ENCODE results near the gene NACA. TPM values are rescaled to one million over a fixed set of nuclear protein-coding genes. Genes with fewer than 3 reads are reported as not detected.
"Not testable (repeated sequence)": the region's sequence is repeated elsewhere in the genome, so short reads cannot be mapped to it uniquely, and the experiment has no call there.

Gene NACA
- polyA plus RNA-seq, 1 experiment, result 723 TPM

DNA sequence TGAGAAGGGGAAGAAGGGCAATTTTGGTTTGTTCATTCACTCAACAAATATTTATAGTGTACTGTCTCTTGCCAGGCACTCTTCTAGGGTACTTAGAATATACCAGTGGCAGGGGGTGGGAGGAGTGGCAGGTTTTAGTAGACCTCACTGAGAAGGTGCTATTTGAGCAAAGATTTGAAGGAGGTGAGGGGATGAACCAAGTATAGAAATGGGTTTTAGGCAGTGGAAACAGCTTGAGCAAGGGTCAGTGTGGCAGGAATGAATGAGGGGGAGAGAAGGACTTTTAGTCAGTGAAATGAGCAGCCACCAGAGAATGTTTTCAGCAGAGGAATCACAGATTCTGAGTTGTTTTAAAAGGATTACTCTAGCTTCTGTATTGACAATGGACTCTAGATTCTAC is 24.8 kb upstream of the NACA start:
- H3K4me3 ChIP-seq (ENCODE audit: low read depth, low read length), result no peak overlapping the region
- no peaks in the 10 kb centered on the region for H3K9me3 ChIP-seq (ENCODE audit: control insufficient read depth, insufficient read depth, low read length)
- POLR2A ChIA-PET, result no interaction called here
- H3K27me3 ChIP-seq (ENCODE audit: control insufficient read depth, insufficient read depth, low read length), result no peaks in the 10 kb centered on the region
- DNase-seq (ENCODE audit: low read depth, low spot score), result no peak
- CTCF ChIA-PET, result interaction anchor here (0.5 to 0.6 kb wide), 2 partner anchors 13 to 252 kb away, joined by 3 to 4 read pairs; no protein-coding TSS in a partner anchor
- H3K27ac ChIP-seq (ENCODE audit: low read depth, low read length), result no peak overlapping the region
- TF ChIP-seq, protein P1, sequence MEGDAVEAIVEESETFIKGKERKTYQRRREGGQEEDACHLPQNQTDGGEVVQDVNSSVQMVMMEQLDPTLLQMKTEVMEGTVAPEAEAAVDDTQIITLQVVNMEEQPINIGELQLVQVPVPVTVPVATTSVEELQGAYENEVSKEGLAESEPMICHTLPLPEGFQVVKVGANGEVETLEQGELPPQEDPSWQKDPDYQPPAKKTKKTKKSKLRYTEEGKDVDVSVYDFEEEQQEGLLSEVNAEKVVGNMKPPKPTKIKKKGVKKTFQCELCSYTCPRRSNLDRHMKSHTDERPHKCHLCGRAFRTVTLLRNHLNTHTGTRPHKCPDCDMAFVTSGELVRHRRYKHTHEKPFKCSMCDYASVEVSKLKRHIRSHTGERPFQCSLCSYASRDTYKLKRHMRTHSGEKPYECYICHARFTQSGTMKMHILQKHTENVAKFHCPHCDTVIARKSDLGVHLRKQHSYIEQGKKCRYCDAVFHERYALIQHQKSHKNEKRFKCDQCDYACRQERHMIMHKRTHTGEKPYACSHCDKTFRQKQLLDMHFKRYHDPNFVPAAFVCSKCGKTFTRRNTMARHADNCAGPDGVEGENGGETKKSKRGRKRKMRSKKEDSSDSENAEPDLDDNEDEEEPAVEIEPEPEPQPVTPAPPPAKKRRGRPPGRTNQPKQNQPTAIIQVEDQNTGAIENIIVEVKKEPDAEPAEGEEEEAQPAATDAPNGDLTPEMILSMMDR (IDR thresholded peaks at IDR 0.05; ENCODE audit: low read depth, low read length), result no peak

DNA sequence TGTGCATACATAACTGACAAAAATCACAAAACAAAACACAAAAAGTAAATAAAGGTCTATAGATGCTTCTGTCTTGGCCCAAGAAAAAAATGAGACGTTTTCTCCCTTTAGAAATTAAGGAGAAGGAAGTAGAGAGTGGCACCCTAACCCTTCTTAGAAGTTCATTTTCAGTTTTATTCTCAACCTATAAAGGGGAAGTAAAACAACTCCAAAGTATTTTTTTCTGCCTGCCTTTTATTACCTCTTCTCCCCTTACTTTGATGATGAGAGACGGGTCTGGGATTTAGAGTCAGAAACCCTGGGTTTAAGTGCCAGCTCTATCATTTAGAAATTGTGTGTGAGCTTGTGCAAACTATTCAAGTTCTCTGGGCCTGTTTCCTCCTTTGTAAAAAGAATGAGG is 24.3 kb upstream of the NACA start:
- ChIA-PET POLR2A (no interaction called here), CTCF (interaction anchor here (0.6 kb wide), 1 partner anchor 252 kb away, joined by 3 read pairs; no protein-coding TSS in a partner anchor)
- Histone ChIP-seq H3K27me3 (ENCODE audit: control insufficient read depth, insufficient read depth, low read length) (no peaks in the 10 kb centered on the region), H3K9me3 (ENCODE audit: control insufficient read depth, insufficient read depth, low read length) (no peaks in the 10 kb centered on the region), H3K4me3 (ENCODE audit: low read depth, low read length) (no peak overlapping the region), H3K27ac (ENCODE audit: low read depth, low read length) (no peak overlapping the region)
- no peak for DNase-seq (ENCODE audit: low read depth, low spot score)
- TF ChIP-seq, protein P1 (IDR thresholded peaks at IDR 0.05; ENCODE audit: low read depth, low read length), result no peak

DNA sequence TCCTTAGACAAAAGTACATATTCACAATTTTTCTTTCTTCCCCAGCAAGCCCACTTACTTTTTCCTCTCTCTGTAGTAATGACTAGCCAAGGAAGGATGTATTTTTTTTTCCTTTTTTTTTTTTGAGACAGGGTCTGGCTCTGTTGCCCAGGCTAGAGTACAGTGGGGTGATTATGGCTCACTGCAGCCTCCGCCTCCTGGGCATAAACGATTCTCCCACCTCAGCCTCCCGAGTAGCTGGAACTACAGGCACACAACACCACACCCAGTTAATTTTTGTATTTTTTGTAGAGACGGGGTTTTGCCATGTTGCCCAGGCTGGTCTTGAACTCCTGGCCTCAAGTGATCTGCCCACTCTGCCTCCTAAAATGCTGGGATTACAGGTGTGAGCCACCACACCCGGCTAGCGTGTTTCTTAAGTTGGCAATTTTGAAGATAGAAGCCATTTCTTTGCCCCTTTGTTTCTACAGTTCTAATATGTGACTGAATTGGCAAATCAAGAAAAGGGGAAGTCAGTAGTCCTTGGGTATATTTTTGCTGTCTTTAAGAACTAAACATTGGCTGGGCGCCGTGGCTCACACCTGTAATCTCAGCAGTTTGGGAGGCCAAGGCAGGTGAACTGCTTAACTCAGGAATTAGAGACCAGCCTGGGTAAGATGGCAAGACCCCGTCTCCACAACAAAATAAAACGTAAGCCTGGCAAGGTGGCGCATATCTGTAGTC is 3.2 kb upstream of the NACA start:
- TF ChIP-seq, protein P1 (IDR thresholded peaks at IDR 0.05; ENCODE audit: low read depth, low read length), result no peak
- Histone ChIP-seq H3K4me3 (ENCODE audit: low read depth, low read length) (no peak overlapping the region), H3K27me3 (ENCODE audit: control insufficient read depth, insufficient read depth, low read length) (no peaks in the 10 kb centered on the region), H3K9me3 (ENCODE audit: control insufficient read depth, insufficient read depth, low read length) (no peaks in the 10 kb centered on the region; the same call in 1 of the 2 replicates), H3K27ac (ENCODE audit: low read depth, low read length) (no peak overlapping the region)
- ChIA-PET CTCF (no interaction called here), POLR2A (no interaction called here)
- no peak for DNase-seq (ENCODE audit: low read depth, low spot score)

DNA sequence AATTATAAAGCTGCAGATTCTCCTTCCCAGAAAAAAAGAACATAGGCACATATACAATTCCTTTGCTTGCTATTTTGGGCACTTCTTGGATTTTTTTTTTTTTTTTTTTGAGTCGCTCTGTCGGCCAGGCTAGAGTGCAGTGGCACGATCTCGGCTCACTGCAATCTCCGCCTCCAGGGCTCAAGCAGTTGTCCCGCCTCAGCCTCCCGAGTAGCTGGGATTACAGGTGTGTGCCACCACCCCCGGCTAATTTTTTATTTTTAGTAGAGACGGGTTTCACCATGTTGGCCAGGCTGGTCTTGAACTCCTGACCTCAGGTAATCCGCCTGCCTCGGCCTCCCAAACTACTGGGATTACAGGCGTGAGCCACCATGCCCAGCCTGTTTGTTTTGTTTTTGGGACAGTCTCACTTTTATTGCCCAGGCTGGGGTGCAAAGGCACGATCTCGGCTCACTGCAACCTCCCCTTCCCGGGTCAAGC is 1.1 kb upstream of the NACA start:
- ChIA-PET CTCF (interaction anchor here (1.1 to 2.5 kb wide), 3 partner anchors 90 to 334 kb away, joined by 4 to 14 read pairs (median 7); no protein-coding TSS in a partner anchor), POLR2A (interaction anchor here (0.6 to 1.5 kb wide), 6 partner anchors 9 to 275 kb away, joined by 3 to 17 read pairs (median 7); partner anchors contain the start of gene PTGES3)
- H3K27ac ChIP-seq (ENCODE audit: low read depth, low read length); H3K9me3 ChIP-seq (ENCODE audit: control insufficient read depth, insufficient read depth, low read length); DNase-seq (ENCODE audit: low read depth, low spot score); H3K27me3 ChIP-seq (ENCODE audit: control insufficient read depth, insufficient read depth, low read length); H3K4me3 ChIP-seq (ENCODE audit: low read depth, low read length): not testable (repeated sequence)

DNA sequence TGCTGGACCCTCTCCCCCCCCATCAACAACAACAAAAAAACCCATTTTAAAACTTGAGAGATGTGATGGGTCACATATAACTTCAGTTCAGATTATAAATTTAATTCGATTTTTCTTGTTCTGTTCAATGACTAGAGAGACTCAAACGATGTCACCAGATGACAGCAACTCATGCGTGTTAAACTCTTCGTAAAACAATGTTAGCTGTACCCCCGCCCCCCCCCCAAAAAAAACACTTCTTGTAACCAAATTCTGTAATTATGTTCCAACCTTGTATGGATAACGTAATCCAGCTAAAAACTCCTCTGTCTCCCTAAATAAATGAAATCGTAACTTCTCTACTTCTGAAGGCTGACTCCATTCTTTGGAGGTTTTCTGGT is 614 bp upstream of the NACA start:
- ChIA-PET CTCF (interaction anchor here (1.1 to 2.5 kb wide), 3 partner anchors 89 to 335 kb away, joined by 4 to 14 read pairs (median 7); no protein-coding TSS in a partner anchor), POLR2A (interaction anchor here (0.5 to 1.5 kb wide), 17 partner anchors 9 to 777 kb away, joined by 3 to 17 read pairs (median 4); partner anchors contain the start of genes ATP5F1B, PRIM1 and PTGES3)
- TF ChIP-seq, protein P1 (IDR thresholded peaks at IDR 0.05; ENCODE audit: low read depth, low read length), result no peak
- Histone ChIP-seq H3K27me3 (ENCODE audit: control insufficient read depth, insufficient read depth, low read length) (no peaks in the 10 kb centered on the region), H3K4me3 (ENCODE audit: low read depth, low read length) (peak overlapping the region; percentile 99), H3K9me3 (ENCODE audit: control insufficient read depth, insufficient read depth, low read length) (no peaks in the 10 kb centered on the region; the same call in 1 of the 2 replicates), H3K27ac (ENCODE audit: low read depth, low read length) (peak overlapping the region; percentile 91)
- no peak for DNase-seq (ENCODE audit: low read depth, low spot score)

Measured in AG04450 (cell line).